Measurements from ENCODE around the gene TRRAP.

Gene TRRAP

GRCh38 chr7:99002148-99002826 lies 124.0 kb downstream of the TRRAP start:
- in situ Hi-C loops (cut with HindIII; ENCODE audit: low sequenced_read_pairs): loop anchor here (25.0 kb wide), 1 partner anchor 310 kb away; no protein-coding TSS in a partner anchor
- DNase-seq (ENCODE audit: low read depth): no peak
- TF ChIP-seq, protein P1, sequence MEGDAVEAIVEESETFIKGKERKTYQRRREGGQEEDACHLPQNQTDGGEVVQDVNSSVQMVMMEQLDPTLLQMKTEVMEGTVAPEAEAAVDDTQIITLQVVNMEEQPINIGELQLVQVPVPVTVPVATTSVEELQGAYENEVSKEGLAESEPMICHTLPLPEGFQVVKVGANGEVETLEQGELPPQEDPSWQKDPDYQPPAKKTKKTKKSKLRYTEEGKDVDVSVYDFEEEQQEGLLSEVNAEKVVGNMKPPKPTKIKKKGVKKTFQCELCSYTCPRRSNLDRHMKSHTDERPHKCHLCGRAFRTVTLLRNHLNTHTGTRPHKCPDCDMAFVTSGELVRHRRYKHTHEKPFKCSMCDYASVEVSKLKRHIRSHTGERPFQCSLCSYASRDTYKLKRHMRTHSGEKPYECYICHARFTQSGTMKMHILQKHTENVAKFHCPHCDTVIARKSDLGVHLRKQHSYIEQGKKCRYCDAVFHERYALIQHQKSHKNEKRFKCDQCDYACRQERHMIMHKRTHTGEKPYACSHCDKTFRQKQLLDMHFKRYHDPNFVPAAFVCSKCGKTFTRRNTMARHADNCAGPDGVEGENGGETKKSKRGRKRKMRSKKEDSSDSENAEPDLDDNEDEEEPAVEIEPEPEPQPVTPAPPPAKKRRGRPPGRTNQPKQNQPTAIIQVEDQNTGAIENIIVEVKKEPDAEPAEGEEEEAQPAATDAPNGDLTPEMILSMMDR (IDR thresholded peaks at IDR 0.05; ENCODE audit: low read depth, low read length, missing control alignments): no peak
- H3K4me3 ChIP-seq (ENCODE audit: low read depth, low read length): no peak overlapping the region

DNA sequence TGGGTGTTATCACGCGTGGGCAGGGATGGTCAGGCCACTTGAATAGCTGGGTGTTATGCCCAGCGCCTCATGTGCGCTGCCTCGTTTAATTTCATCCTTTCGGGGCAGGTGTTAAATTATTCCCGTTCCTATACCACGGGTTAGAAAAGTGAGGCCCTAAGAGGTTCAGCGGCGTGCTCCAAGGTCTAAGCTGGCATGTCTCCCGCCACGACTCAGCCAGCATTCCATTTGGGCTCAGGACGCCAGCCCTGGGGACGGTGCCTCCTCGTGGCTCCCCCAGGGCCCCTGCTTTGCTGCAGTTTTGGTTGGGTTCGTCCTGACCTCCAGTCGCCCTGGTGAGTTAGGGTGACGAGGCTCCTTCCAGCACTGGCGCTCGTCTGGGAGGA lies 124.5 kb downstream of the TRRAP start:
- H3K4me3 ChIP-seq (ENCODE audit: low read depth, low read length): no peak overlapping the region
- TF ChIP-seq, protein P1 (IDR thresholded peaks at IDR 0.05; ENCODE audit: low read depth, low read length, missing control alignments): no peak
- DNase-seq (ENCODE audit: low read depth): no peak
- in situ Hi-C loops (cut with HindIII; ENCODE audit: low sequenced_read_pairs): loop anchor here (25.0 kb wide), 1 partner anchor 309 kb away; no protein-coding TSS in a partner anchor

DNA sequence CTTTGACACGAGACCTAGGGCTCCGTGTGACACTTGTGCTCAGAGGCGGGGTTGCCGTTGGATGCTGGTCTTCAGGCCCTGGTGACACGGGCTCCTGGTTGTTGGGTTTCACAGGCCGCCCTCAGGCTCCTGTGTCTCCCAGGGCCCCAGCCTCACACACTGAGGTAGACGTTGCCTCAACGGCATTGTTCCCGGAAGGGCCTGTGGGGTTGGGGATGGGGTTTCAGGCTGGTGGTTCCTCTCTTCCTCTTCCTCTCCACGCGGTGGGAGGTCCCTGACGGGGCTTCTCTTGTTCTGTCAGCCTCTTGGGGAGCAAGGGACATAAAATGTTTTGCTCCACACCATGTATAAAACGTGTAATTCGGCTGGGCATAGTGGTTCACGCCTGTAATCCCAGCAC lies 125.1 kb downstream of the TRRAP start:
- no peak for DNase-seq (ENCODE audit: low read depth)
- TF ChIP-seq, protein P1 (IDR thresholded peaks at IDR 0.05; ENCODE audit: low read depth, low read length, missing control alignments): no peak
- in situ Hi-C loops (cut with HindIII; ENCODE audit: low sequenced_read_pairs): loop anchor here (25.0 kb wide), 1 partner anchor 309 kb away; no protein-coding TSS in a partner anchor
- H3K4me3 ChIP-seq (ENCODE audit: low read depth, low read length): no peak overlapping the region

- TF ChIP-seq, protein P1 (IDR thresholded peaks at IDR 0.05; ENCODE audit: low read depth, low read length, missing control alignments): no peak
- no peak for DNase-seq (ENCODE audit: low read depth)
- no peak overlapping the region for H3K4me3 ChIP-seq (ENCODE audit: low read depth, low read length)
- in situ Hi-C loops (cut with HindIII; ENCODE audit: low sequenced_read_pairs): loop anchor here (25.0 kb wide), 1 partner anchor 308 kb away; no protein-coding TSS in a partner anchor
Observed at GRCh38 chr7:99004216-99004615, 125.9 kb downstream of the TRRAP start.

- DNase-seq (ENCODE audit: low read depth): no peak
- H3K4me3 ChIP-seq (ENCODE audit: low read depth, low read length): no peak overlapping the region
- in situ Hi-C loops (cut with HindIII; ENCODE audit: low sequenced_read_pairs): loop anchor here (25.0 kb wide), 1 partner anchor 307 kb away; no protein-coding TSS in a partner anchor
- TF ChIP-seq, protein P1 (IDR thresholded peaks at IDR 0.05; ENCODE audit: low read depth, low read length, missing control alignments): no peak
Observed at GRCh38 chr7:99004781-99005500, 126.6 kb downstream of the TRRAP start.

- in situ Hi-C loops (cut with HindIII; ENCODE audit: low sequenced_read_pairs): loop anchor here (25.0 kb wide), 1 partner anchor 307 kb away; no protein-coding TSS in a partner anchor
- TF ChIP-seq, protein P1 (IDR thresholded peaks at IDR 0.05; ENCODE audit: low read depth, low read length, missing control alignments): no peak
- H3K4me3 ChIP-seq (ENCODE audit: low read depth, low read length): no peak overlapping the region
Observed at GRCh38 chr7:99005776-99006175, 127.4 kb downstream of the TRRAP start.

More at GRCh38 chr7:99005776-99006175, 127.4 kb downstream of the TRRAP start:
- DNase-seq (ENCODE audit: low read depth): no peak

All from astrocyte of the cerebellum (primary cell).